NCI-H1694 treated with DMSO at 0.1 percent for 48 hours (cell line): ENCODE measurements around the gene ZNF606.

ENCODE experiments used
- DNase-seq: peaks from one replicate; lab custom pipeline; 2025; lab: John Stamatoyannopoulos, UW

The ZNF606 gene

GRCh38 chr19:58002384-58003173 lies at the start of gene ZNF606:
TSS of gene ZNF606 (minus strand) at chr19:58002820. CDS start at chr19:58001319, 1,501 bp downstream.
- DNase-seq = peak; percentile 63

- no peak for DNase-seq
These were observed 49.6 kb upstream of the ZNF606 start for GRCh38 chr19:58052256-58052655.

GRCh38 chr19:58047672-58048071 lies 45.1 kb upstream of the ZNF606 start:
- no peak for DNase-seq

- no peak for DNase-seq
These were observed 44.2 kb upstream of the ZNF606 start for GRCh38 chr19:58046856-58047255.

- no peak for DNase-seq
These were observed 42.9 kb upstream of the ZNF606 start for GRCh38 chr19:58045411-58046050.

- no peak for DNase-seq
These were observed 42.3 kb upstream of the ZNF606 start for GRCh38 chr19:58044886-58045285.

- no peak for DNase-seq
These were observed 41.8 kb upstream of the ZNF606 start for GRCh38 chr19:58044391-58044790.

- no peak for DNase-seq
These were observed 40.1 kb upstream of the ZNF606 start for GRCh38 chr19:58042495-58043340.

GRCh38 chr19:58040751-58041525 lies 38.3 kb upstream of the ZNF606 start:
- DNase-seq = no peak

- DNase-seq = no peak
These were observed 36.1 kb upstream of the ZNF606 start for GRCh38 chr19:58038688-58039204.

- DNase-seq = no peak
These were observed 35.5 kb upstream of the ZNF606 start for GRCh38 chr19:58037927-58038687.

GRCh38 chr19:58035863-58036262 lies 33.2 kb upstream of the ZNF606 start:
- DNase-seq = no peak

- DNase-seq = no peak
These were observed 31.8 kb upstream of the ZNF606 start for GRCh38 chr19:58034477-58034793.

- no peak for DNase-seq
These were observed 31.3 kb upstream of the ZNF606 start, which contains the start of gene ZSCAN1 for GRCh38 chr19:58033741-58034476. TSS of gene ZSCAN1 (plus strand) at chr19:58034025. CDS start at chr19:58037837, 3,812 bp downstream.

GRCh38 chr19:58024661-58025060 lies 22.0 kb upstream of the ZNF606 start:
- no peak for DNase-seq

- DNase-seq = no peak
These were observed 19.7 kb upstream of the ZNF606 start for GRCh38 chr19:58022283-58022660.

GRCh38 chr19:58021541-58022282 lies 19.1 kb upstream of the ZNF606 start:
- DNase-seq = no peak

GRCh38 chr19:58020129-58020528 lies 17.5 kb upstream of the ZNF606 start:
- no peak for DNase-seq

GRCh38 chr19:58014141-58014540 lies 11.5 kb upstream of the ZNF606 start:
- no peak for DNase-seq
